GM12878 (cell line): ENCODE data around the gene NAA60. TPM values are rescaled to one million over a fixed set of nuclear protein-coding genes. Genes with fewer than 3 reads are reported as not detected.

ENCODE experiments used
- ATAC-seq: fragments of 200-7000 bp; cut with Tn5 transposase; 3 replicates; pipeline ENCODE4 v1.9.1; 2020; ENCODE audit warnings: mild to moderate bottlenecking, moderate library complexity
- BruUV-seq: library from RNA; stranded (reverse); fragments of 400-500 nt; replicated peaks from 2 replicates; lab custom pipeline; 2021; lab: Mats Ljungman, UMichigan
- CTCF ChIA-PET: fragments of 300-600 bp; sonication (Branson Sonifier 250); formaldehyde crosslinking; extraction: SDS; loops from one replicate; lab custom pipeline; 2021; ENCODE audit warnings: inconsistent platforms; lab: Yijun Ruan, JAX
- POLR2A ChIA-PET: fragments of 350-600 bp; formaldehyde crosslinking; extraction: SDS; loops from one replicate; lab custom pipeline; 2021; ENCODE audit warnings: inconsistent platforms; lab: Charles Lee
- RAD21 ChIA-PET: fragments of 300-600 bp; sonication (Branson Sonifier 250); formaldehyde crosslinking; loops from one replicate; lab custom pipeline; 2023; ENCODE audit warnings: antibody characterized with exemption; ENCODE audit not compliant: unreplicated experiment; lab: Charles Lee
- SMC1A ChIA-PET: fragments of 300-600 bp; sonication (Branson Sonifier 250); formaldehyde crosslinking; loops from one replicate; lab custom pipeline; 2023; ENCODE audit not compliant: unreplicated experiment, uncharacterized antibody; lab: Charles Lee
- DNase-seq: peaks from one replicate; pipeline ENCODE4 v3.0.0-alpha.2; 2011; ENCODE audit warnings: low read depth, low spot score
- FAIRE-seq: peaks from 3 replicates; lab custom pipeline; 2011; peaks lifted over from hg19 to GRCh38; lab: Jason Lieb, UNC
- H2AFZ ChIP-seq: 2 replicates; pipeline ENCODE4 v1.6.0; 2011; ENCODE audit warnings: low read depth, low read length, control low read depth; ENCODE audit not compliant: control insufficient read depth
- H3K27ac ChIP-seq: 2 replicates; pipeline ENCODE4 v1.5.1; 2011; ENCODE audit warnings: control low read depth; ENCODE audit not compliant: control insufficient read depth, insufficient read depth
- H3K27me3 ChIP-seq, 2 experiments: replicated peaks in 1 of 2; 2 replicates each; pipeline versions ENCODE4 v1.6.0 to v1.6.1; 2011; ENCODE audit warnings: low read length in 1 of 2; ENCODE audit not compliant: control insufficient read depth in 2 of 2, insufficient read depth in 2 of 2
- H3K36me3 ChIP-seq, 2 experiments: 2 replicates each; pipeline ENCODE4 v1.5.1; 2011; ENCODE audit warnings: low read length in 1 of 2; ENCODE audit not compliant: control insufficient read depth in 2 of 2, insufficient read depth in 2 of 2
- H3K4me1 ChIP-seq: 2 replicates; pipeline ENCODE4 v1.6.1; 2011; ENCODE audit warnings: mild to moderate bottlenecking, low read length, moderate library complexity, mixed read lengths; ENCODE audit not compliant: control insufficient read depth, insufficient read depth
- H3K4me2 ChIP-seq: 2 replicates; pipeline ENCODE4 v1.6.0; 2011; ENCODE audit warnings: control low read depth; ENCODE audit not compliant: control insufficient read depth, insufficient read depth
- H3K4me3 ChIP-seq: fragments of 200-600 bp; sonication (generic); 2 replicates; pipeline ENCODE4 v1.5.1; 2016
- H3K79me2 ChIP-seq: 2 replicates; pipeline ENCODE4 v1.6.0; 2011; ENCODE audit warnings: low read length; ENCODE audit not compliant: control insufficient read depth, insufficient read depth
- H3K9ac ChIP-seq: 2 replicates; pipeline ENCODE4 v1.8.0; 2011; ENCODE audit warnings: low read length, control low read depth, mixed read lengths; ENCODE audit not compliant: control insufficient read depth, insufficient read depth
- H3K9me3 ChIP-seq: replicated peaks from 3 replicates; pipeline ENCODE4 v1.5.1; 2011; ENCODE audit warnings: mild to moderate bottlenecking, low read length; ENCODE audit not compliant: control insufficient read depth, insufficient read depth
- H4K20me1 ChIP-seq: 2 replicates; pipeline ENCODE4 v1.6.0; 2011; ENCODE audit not compliant: control insufficient read depth, insufficient read depth
- CEBPB ChIP-seq, 2 experiments: fragments of 150-350 bp in 1 of 2; IDR thresholded peaks; 2 replicates each; pipeline ENCODE4 v1.6.1; 2012 to 2014; ENCODE audit warnings: low read depth in 2 of 2, low read length in 2 of 2, borderline replicate concordance in 1 of 2, inconsistent platforms in 1 of 2
- CHD4 ChIP-seq: fragments of 200-600 bp; sonication (generic); IDR thresholded peaks from 2 replicates; pipeline ENCODE4 v1.6.1; 2016; ENCODE audit warnings: mild to moderate bottlenecking
- FOXM1 ChIP-seq: IDR thresholded peaks from 2 replicates; pipeline ENCODE4 v1.6.1; 2012; ENCODE audit warnings: low read depth, mild to moderate bottlenecking, inconsistent platforms, low read length, moderate library complexity
- JUNB ChIP-seq: IDR thresholded peaks from 2 replicates; pipeline ENCODE4 v1.6.1; 2016; ENCODE audit warnings: antibody characterized with exemption, mild to moderate bottlenecking
- MAX ChIP-seq: IDR thresholded peaks from 2 replicates; pipeline ENCODE4 v1.6.1; 2012; ENCODE audit warnings: low read depth, low read length, improper control_type of control experiment
- NFXL1 ChIP-seq: fragments of 450-650 bp; IDR thresholded peaks from 2 replicates; pipeline ENCODE4 v1.6.1; 2017; ENCODE audit warnings: antibody characterized with exemption, mild to moderate bottlenecking, borderline replicate concordance
- NFYB ChIP-seq: IDR thresholded peaks from 2 replicates; pipeline ENCODE4 v1.6.1; 2011; ENCODE audit warnings: low read depth, mild to moderate bottlenecking, low read length, improper control_type of control experiment, moderate library complexity; ENCODE audit not compliant: insufficient read depth
- PRDM15 ChIP-seq: fragments of 450-650 bp; formaldehyde crosslinking; IDR thresholded peaks from 2 replicates; pipeline ENCODE4 v1.4.0; 2020; ENCODE audit warnings: mild to moderate bottlenecking, moderate library complexity
- RELA ChIP-seq: fragments of 450-650 bp; IDR thresholded peaks from 2 replicates; pipeline ENCODE4 v1.8.0; 2014; ENCODE audit warnings: borderline replicate concordance; ENCODE audit not compliant: partially characterized antibody
- REST ChIP-seq: IDR thresholded peaks from 2 replicates; pipeline ENCODE4 v1.6.1; 2012; ENCODE audit warnings: mild to moderate bottlenecking, low read depth, low read length
- RFX5 ChIP-seq: IDR thresholded peaks from 2 replicates; pipeline ENCODE4 v1.6.1; 2011; ENCODE audit warnings: low read depth, low read length, improper control_type of control experiment
- SP1 ChIP-seq: IDR thresholded peaks from one replicate; pipeline ENCODE4 v1.6.1; 2011; ENCODE audit warnings: low read depth, low read length
- TAF1 ChIP-seq: IDR thresholded peaks from 2 replicates; pipeline ENCODE4 v1.6.1; 2011; ENCODE audit warnings: mild to moderate bottlenecking, low read depth, low read length, borderline replicate concordance
- TCF3 ChIP-seq: IDR thresholded peaks from 2 replicates; pipeline ENCODE4 v1.6.1; 2012; ENCODE audit warnings: low read depth, mild to moderate bottlenecking, low read length, borderline replicate concordance; ENCODE audit not compliant: insufficient read depth
- WGBS: methylation state at CpG from one replicate; pipeline ENCODE4 v1.1.6; 2016; ENCODE audit warnings: low lambda C conversion rate; ENCODE audit not compliant: insufficient replicate concordance, insufficient coverage; ENCODE audit errors: missing lambda C conversion rate; 5-methylcytosine and 5-hydroxymethylcytosine counted together
- in situ Hi-C: fragments of 300-500 bp; cut with MboI; formaldehyde crosslinking; loops from 9 replicates; pipeline ENCODE4 v1.14.3; 2018; ENCODE audit warnings: mixed read lengths
- intact Hi-C: fragments of 100-400 bp; cut with micrococcal nuclease; formaldehyde crosslinking; loops from one replicate; pipeline ENCODE4 v1.14.2; 2022; ENCODE audit not compliant: unreplicated experiment
- polyA plus RNA-seq, 11 experiments: library from polyadenylated mRNA; depleted of rRNA in 4 of 11; unstranded in 6 of 11; stranded (reverse) in 5 of 11; fragments of >200 nt; fragmentation: Nextera tagmentation in 4 of 11; fragmentation: Illumina TruSeq in 1 of 11; extraction: Ambion mirVana in 4 of 11; extraction: Trizol in 1 of 11; gene quantifications; 1 replicate in 1 of 11; 2 replicates in 10 of 11; pipeline versions ENCODE4 v1.2.1 to v1.2.3, GENCODE V29; 2011 to 2016; ENCODE audit warnings: inconsistent platforms in 2 of 11, missing spikeins in 2 of 11, low read depth in 1 of 11
- total RNA-seq, 4 experiments: library from RNA; depleted of rRNA in 3 of 4; stranded (reverse); fragments of >200 nt in 3 of 4; fragmentation: Illumina TruSeq in 1 of 4; extraction: Trizol in 1 of 4; gene quantifications; 2 replicates each; pipeline versions ENCODE4 v1.2.1 to v1.2.3, GENCODE V29; 2013 to 2021

NAA60 gene
- total and polyA plus RNA-seq, 10 of the 15 experiments (the other 5 are each of a cell fraction or from before 2014, with no cell fraction given) = 6.2 to 43.1 (median 34.6) TPM

- intact Hi-C loops (loop anchor here (1.0 to 10.0 kb wide), 3 partner anchors 58 to 116 kb away; partner anchors contain the start of genes CLUAP1 and ZNF263), in situ Hi-C loops (no loop called here)
- 2% methylated on average over 84 of the region's 95 CpGs for WGBS
- POLR2A ChIA-PET = interaction anchor here (0.6 to 2.0 kb wide), 11 partner anchors 9 to 137 kb away, joined by 3 to 9 read pairs (median 3); partner anchors contain the start of genes NAA60, ZNF597 and ZNF75A
- DNase-seq (peak; percentile 99), FAIRE-seq (peak; percentile 80), ATAC-seq (peak; percentile 98)
- H3K4me3 ChIP-seq = peak within 1 kb of the TSS; percentile 93
- H3K4me2 ChIP-seq = peak within 1 kb of the TSS; percentile 80
- peaks cover 19% of the 10 kb centered on the region for H3K9me3 ChIP-seq
- peaks cover 4% of the 10 kb centered on the region; the same call in 1 of the 2 replicates for H3K4me1 ChIP-seq
- peak within 1 kb of the TSS; percentile 77 for H3K9ac ChIP-seq
- BruUV-seq = no TSS peak
- SMC1A ChIA-PET = interaction anchor here (0.8 to 2.6 kb wide), 6 partner anchors 8 to 136 kb away, joined by 3 to 11 read pairs (median 4); partner anchors contain the start of genes NAA60 and ZNF597
- H3K27me3 ChIP-seq = no peaks in the 10 kb centered on the region
- peaks cover 13% of the 10 kb centered on the region for H3K79me2 ChIP-seq
- RAD21 ChIA-PET = interaction anchor here (0.7 to 1.9 kb wide), 6 partner anchors 42 to 266 kb away, joined by 3 to 6 read pairs (median 4); partner anchors contain the start of genes NAA60, ZNF213, ZNF263 and ZNF597
- peaks cover 0 to 18% of the 10 kb centered on the region in 2 experiments; a peak in 2 of 4 replicates for H3K36me3 ChIP-seq
- CTCF ChIA-PET = interaction anchor here (0.6 to 2.0 kb wide), 11 partner anchors 8 to 250 kb away, joined by 3 to 5 read pairs (median 4); partner anchors contain the start of genes NAA60 and ZNF263
- H3K27ac ChIP-seq = peak within 1 kb of the TSS; percentile 71
- H4K20me1 ChIP-seq = no peaks in the 10 kb centered on the region
- peak within 1 kb of the TSS; percentile 93 for H2AFZ ChIP-seq
- TF ChIP-seq TCF3 = peak; percentile 62; the same call in 1 of the 2 replicates
- no peak for TF ChIP-seq CHD4
- TF ChIP-seq MAX = peak; percentile 80; the same call in 1 of the 2 replicates
- peak; percentile 30; the same call in 1 of the 2 replicates for TF ChIP-seq RFX5
- TF ChIP-seq CEBPB (IDR thresholded peaks at IDR 0.05; ENCODE audit: borderline replicate concordance in 1 of 2, low read depth in 2 of 2, low read length in 2 of 2) = no peak
- TF ChIP-seq JUNB = no peak
- no peak for TF ChIP-seq REST
- peak; percentile 23 for TF ChIP-seq RELA
- TF ChIP-seq FOXM1 = no peak
- peak; percentile 89 for TF ChIP-seq NFYB
- TF ChIP-seq NFXL1 = no peak; the same call in 1 of the 2 replicates
- no peak for TF ChIP-seq PRDM15 (CRISPR knock-in tag)
- TF ChIP-seq SP1 = peak; percentile 99
- TF ChIP-seq TAF1 = peak; percentile 97
Measured at GRCh38 chr16:3400779-3401688, 42.4 kb upstream of the NAA60 start, which contains the start of the genes ZNF174 and ZSCAN32. ZNF174 (plus strand) TSS chr16:3401215; CDS start chr16:3402005, 790 bp downstream. ZSCAN32 (minus strand) TSS chr16:3401004; CDS start chr16:3397557, 3,447 bp downstream.
